ENCODE results near the gene SLC19A2.

The SLC19A2 gene

DNA sequence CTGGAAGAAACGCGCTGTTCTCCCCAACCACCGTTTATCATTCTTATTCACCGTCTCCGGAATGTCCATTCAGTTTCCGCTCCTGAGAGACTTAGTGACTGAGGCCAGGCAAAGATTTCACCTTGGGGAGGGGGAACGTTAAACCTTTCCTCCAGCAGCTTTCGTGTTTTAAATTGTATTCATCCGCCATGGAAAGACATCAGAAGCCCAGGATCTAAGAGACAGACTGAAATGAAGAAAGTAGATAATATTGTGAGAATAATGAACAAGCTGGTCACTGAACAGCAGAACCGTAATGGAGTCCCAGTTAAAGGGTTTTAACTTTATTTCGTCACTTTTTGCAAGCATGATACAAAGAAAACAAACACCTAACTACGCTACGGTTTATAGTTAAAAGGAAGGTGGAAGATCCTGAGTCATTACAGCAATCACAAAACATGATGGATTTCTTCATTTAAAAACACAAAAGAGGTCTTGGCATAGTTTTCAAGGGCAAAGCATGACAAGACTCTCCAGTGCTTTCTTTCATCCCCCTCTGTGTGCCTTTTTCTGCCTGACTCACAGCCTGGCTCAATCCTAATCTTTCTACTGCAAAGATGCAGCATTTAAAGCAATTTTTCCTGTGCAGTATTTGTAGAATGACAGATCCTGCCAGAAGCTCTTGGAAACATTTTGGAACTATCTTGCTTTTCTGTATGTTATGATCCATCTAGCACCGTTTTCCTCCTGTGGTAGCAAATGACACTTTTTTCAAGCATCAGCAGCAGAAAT lies 722 bp upstream of the SLC19A2 start:
- peak overlapping the region; percentile 77 for H3K4me3 ChIP-seq (ENCODE audit: low read depth, low read length)
- TF ChIP-seq, protein P1, sequence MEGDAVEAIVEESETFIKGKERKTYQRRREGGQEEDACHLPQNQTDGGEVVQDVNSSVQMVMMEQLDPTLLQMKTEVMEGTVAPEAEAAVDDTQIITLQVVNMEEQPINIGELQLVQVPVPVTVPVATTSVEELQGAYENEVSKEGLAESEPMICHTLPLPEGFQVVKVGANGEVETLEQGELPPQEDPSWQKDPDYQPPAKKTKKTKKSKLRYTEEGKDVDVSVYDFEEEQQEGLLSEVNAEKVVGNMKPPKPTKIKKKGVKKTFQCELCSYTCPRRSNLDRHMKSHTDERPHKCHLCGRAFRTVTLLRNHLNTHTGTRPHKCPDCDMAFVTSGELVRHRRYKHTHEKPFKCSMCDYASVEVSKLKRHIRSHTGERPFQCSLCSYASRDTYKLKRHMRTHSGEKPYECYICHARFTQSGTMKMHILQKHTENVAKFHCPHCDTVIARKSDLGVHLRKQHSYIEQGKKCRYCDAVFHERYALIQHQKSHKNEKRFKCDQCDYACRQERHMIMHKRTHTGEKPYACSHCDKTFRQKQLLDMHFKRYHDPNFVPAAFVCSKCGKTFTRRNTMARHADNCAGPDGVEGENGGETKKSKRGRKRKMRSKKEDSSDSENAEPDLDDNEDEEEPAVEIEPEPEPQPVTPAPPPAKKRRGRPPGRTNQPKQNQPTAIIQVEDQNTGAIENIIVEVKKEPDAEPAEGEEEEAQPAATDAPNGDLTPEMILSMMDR (IDR thresholded peaks at IDR 0.05; ENCODE audit: borderline replicate concordance, insufficient read depth, low read depth, low read length): no peak

DNA sequence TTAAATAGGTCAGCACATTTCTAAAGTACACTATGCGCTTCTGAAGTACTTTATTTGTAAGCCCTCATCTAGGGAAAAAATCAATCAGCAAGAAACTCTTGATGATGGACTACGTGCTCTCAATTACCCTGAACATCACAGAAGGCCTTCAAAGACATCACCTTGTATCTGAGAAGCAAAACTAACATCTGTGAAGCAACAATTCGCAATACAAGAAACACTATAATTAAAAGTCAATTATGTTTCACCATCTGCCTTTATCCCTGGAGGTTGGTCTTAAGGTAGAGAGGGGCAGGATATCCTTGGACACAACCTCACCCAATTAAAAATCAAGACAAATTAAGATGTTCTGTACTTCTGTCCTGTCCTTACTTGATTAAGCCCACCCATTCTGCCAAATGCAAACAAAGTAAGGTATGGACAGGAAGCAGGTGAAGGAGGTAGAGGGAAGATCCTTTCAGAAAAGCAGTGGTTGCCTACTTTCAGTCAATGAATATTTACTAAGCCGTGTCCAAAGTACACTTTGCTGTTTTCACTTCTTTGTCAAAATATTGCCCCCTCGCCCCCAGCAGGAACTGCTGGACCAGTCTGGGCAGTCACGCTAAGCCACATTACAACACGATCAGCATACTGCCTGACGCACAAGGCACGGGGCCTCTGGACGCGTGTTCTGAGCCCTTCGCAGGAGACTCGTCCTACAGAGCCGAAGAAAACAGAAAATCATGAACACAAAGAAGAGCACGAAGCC lies 887 bp downstream of the SLC19A2 start:
- TF ChIP-seq, protein P1 (IDR thresholded peaks at IDR 0.05; ENCODE audit: borderline replicate concordance, insufficient read depth, low read depth, low read length): no peak

DNA sequence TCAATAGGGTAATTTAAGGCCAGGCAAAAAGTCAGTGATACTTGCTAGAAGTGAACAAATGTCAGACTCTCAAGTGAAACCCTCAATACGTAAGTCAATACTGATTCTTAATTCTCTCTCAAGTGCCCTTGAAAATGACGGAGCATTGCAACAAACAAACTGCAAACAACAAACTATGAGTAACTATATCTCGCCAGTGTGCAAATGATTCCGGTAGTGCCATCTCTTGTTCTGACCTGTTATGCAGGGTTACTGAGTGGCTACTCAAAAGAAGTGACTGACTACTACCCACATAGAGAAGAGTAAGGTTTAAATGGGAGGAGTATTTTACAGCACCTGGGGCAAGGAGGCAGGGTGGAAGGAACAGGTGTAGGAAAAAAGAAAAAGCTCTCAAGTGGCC lies 1.6 kb downstream of the SLC19A2 start:
- no peak overlapping the region for H3K4me3 ChIP-seq (ENCODE audit: low read depth, low read length)

More for the DNA sequence above, 887 bp downstream of the SLC19A2 start:
- peak overlapping the region; percentile 77 for H3K4me3 ChIP-seq (ENCODE audit: low read depth, low read length)

DNA sequence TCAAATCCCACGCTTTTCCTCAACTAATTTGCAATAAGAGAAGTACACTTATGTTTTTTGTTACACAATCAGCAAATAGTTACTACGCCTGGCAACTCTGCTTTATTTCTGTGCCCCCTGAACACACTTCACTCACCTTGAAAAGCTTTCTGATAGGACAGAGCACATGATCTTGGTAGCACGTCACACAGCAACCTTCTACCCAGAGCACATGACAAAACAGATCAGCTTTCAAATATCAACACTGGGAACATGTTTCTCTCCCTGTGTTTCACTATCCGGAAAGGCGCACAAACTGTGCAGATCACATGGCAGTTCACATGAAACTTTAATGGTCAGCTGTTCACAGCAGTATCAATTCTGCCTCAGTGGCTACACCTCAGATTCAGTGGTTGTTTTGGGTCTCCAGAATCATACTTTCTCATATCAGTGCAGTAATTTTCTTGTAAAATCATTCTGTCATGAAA lies 2.2 kb downstream of the SLC19A2 start:
- TF ChIP-seq, protein P1 (IDR thresholded peaks at IDR 0.05; ENCODE audit: borderline replicate concordance, insufficient read depth, low read depth, low read length): no peak
- no peak overlapping the region for H3K4me3 ChIP-seq (ENCODE audit: low read depth, low read length)

More for the DNA sequence above, 1.6 kb downstream of the SLC19A2 start:
- TF ChIP-seq, protein P1 (IDR thresholded peaks at IDR 0.05; ENCODE audit: borderline replicate concordance, insufficient read depth, low read depth, low read length): no peak

DNA sequence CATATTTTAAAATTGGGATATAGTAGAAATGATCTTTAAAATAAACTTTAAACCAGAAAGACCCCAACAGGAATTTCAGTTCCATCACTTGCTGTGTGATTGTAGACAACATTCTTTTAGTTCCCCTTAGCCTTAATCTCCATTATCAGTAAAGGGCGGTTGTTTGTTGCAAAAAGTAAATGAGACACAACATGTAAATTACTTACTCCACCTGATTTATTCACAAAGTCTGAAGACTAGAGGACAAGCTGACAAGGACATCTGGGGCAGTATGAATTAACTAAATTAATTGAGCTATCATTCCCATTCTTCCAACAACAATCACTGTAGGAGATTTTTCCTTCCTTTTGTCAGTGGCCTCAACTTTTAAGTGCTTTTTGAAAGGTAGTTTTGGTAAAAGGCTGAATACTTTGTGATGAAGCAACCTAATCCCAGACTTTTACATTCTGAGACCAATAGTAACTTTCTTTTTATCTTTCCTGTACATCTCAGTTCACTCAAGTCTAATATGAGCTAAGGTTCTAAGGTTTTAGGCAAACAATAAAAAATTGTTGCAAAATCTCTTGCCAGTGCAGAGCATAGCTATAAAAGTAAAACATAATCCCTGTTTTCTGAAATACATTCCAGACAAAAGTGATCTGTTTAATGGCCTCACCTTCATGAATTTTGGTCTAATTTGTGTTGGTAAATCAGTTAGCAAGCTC lies 6.2 kb downstream of the SLC19A2 start:
- TF ChIP-seq, protein P1 (IDR thresholded peaks at IDR 0.05; ENCODE audit: borderline replicate concordance, insufficient read depth, low read depth, low read length): no peak

DNA sequence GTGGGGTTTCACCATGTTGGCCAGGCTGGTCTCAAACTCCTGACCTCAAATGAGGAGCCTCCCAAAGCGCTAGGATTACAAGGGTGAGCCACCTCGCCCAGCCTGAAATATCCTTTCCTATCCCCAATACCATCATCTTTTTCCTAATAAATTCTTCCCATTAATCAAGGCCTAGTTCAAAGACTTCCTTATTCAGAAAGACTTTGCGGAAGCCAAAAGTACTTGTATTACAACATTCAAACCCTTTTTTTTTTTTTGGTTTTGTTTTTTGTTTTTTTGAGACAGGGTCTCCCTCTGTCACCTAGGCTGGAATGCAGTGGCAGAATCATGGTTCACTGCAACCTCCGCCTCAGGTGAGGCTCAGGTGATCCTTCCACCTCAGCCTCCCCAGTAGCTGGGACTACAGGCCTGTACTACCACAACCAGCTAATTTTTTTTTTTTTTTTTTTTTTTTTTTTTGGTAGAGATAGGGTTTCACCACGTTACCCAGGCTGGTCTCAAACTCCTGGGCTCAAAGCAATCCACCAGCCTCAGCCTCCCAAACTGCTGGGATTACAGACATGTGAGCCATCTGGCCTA lies 7.6 kb downstream of the SLC19A2 start:
- TF ChIP-seq, protein P1 (IDR thresholded peaks at IDR 0.05; ENCODE audit: borderline replicate concordance, insufficient read depth, low read depth, low read length): no peak
- no peak overlapping the region for H3K4me3 ChIP-seq (ENCODE audit: low read depth, low read length)

More for the DNA sequence above, 6.2 kb downstream of the SLC19A2 start:
- no peak overlapping the region for H3K4me3 ChIP-seq (ENCODE audit: low read depth, low read length)
